Parathyroid adenoma (tissue), 2 donors: ENCODE results near the gene LRRC1.

Experiments
- H2AFZ ChIP-seq: fragments of 300-600 bp; sonication (generic); one replicate; pipeline ENCODE4 v1.7.0; 2017; ENCODE audit warnings: antibody characterized with exemption, mild to moderate bottlenecking
- H3K27ac ChIP-seq: fragments of 300-600 bp; sonication (generic); one replicate; pipeline ENCODE4 v1.7.0; 2017
- H3K27me3 ChIP-seq: fragments of 300-600 bp; sonication (generic); one replicate; pipeline ENCODE4 v1.7.0; 2017; ENCODE audit warnings: low read length; ENCODE audit not compliant: control insufficient read depth, insufficient read depth
- H3K36me3 ChIP-seq: fragments of 300-600 bp; sonication (generic); one replicate; pipeline ENCODE4 v1.7.0; 2017; ENCODE audit warnings: low read length; ENCODE audit not compliant: control insufficient read depth, insufficient read depth
- H3K4me1 ChIP-seq: fragments of 300-600 bp; sonication (generic); one replicate; pipeline ENCODE4 v1.7.0; 2017; ENCODE audit warnings: control low read depth
- H3K4me2 ChIP-seq: fragments of 300-600 bp; sonication (generic); one replicate; pipeline ENCODE4 v1.7.0; 2017; ENCODE audit warnings: low read length
- H3K4me3 ChIP-seq: fragments of 300-600 bp; sonication (generic); one replicate; pipeline ENCODE4 v1.7.0; 2017; ENCODE audit warnings: low read depth, low read length
- H3K79me2 ChIP-seq: fragments of 300-600 bp; sonication (generic); one replicate; pipeline ENCODE4 v1.7.0; 2017; ENCODE audit warnings: control low read depth
- H3K9ac ChIP-seq: fragments of 300-600 bp; sonication (generic); one replicate; pipeline ENCODE4 v1.7.0; 2017; ENCODE audit warnings: mild to moderate bottlenecking
- H3K9me3 ChIP-seq: fragments of 300-600 bp; sonication (generic); one replicate; pipeline ENCODE4 v1.7.0; 2017; ENCODE audit warnings: low read length; ENCODE audit not compliant: control insufficient read depth
- TF ChIP-seq, protein P1 (sequence below): fragments of 300-600 bp; sonication (generic); IDR thresholded peaks from one replicate; pipeline ENCODE4 v1.7.0; 2017; ENCODE audit warnings: antibody characterized with exemption, mild to moderate bottlenecking
- donor health status: primary hyperparathyroidism.

The LRRC1 gene

DNA sequence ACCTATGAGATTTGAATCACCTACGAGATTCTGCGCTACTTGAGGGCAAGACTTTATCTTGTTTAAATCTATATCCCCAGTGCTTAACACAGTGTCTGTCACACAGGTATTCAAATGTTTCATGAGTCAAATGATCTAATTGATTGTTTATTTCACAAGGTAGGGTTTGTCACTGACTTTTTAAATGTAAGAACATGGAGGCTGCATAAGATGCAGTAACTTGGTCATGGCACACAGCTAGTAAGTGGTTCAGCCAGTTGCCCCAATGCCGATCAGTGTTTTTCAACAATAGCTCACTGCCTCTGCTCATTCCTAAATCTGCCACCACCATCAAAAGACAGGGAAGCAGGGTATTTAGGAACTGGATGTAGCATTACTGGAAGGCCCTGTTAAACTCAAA is 42.4 kb upstream of the LRRC1 start:
- TF ChIP-seq, protein P1, sequence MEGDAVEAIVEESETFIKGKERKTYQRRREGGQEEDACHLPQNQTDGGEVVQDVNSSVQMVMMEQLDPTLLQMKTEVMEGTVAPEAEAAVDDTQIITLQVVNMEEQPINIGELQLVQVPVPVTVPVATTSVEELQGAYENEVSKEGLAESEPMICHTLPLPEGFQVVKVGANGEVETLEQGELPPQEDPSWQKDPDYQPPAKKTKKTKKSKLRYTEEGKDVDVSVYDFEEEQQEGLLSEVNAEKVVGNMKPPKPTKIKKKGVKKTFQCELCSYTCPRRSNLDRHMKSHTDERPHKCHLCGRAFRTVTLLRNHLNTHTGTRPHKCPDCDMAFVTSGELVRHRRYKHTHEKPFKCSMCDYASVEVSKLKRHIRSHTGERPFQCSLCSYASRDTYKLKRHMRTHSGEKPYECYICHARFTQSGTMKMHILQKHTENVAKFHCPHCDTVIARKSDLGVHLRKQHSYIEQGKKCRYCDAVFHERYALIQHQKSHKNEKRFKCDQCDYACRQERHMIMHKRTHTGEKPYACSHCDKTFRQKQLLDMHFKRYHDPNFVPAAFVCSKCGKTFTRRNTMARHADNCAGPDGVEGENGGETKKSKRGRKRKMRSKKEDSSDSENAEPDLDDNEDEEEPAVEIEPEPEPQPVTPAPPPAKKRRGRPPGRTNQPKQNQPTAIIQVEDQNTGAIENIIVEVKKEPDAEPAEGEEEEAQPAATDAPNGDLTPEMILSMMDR: no peak
- no peak overlapping the region for H3K4me3 ChIP-seq
- H3K79me2 ChIP-seq: no peaks in the 10 kb centered on the region
- H2AFZ ChIP-seq: no peak overlapping the region
- H3K4me1 ChIP-seq: no peaks in the 10 kb centered on the region
- no peak overlapping the region for H3K27ac ChIP-seq
- H3K4me2 ChIP-seq: no peak overlapping the region
- no peak overlapping the region for H3K9ac ChIP-seq
- no peaks in the 10 kb centered on the region for H3K27me3 ChIP-seq
- H3K36me3 ChIP-seq: no peaks in the 10 kb centered on the region
- H3K9me3 ChIP-seq: no peaks in the 10 kb centered on the region

DNA sequence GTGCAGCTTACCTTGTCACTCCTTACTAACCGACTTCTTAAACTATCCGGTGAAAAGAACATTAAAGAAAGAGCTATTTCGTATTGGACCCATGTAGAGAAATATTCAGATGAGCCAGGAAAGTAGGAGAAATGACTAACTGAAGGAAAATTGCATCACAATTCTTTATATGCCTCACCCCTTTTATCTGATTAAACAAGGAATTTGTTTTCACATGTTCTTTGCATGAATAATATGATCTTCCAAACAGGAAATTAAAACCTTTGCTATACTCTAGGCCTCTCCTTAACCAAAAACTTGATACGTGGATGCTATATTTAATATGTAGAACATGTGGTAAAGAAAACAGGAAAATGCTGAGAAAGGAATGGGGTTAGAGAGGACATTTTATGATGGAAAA is 41.9 kb upstream of the LRRC1 start:
- TF ChIP-seq, protein P1: no peak
- H3K4me3 ChIP-seq: no peak overlapping the region
- H3K36me3 ChIP-seq: no peaks in the 10 kb centered on the region
- no peaks in the 10 kb centered on the region for H3K27me3 ChIP-seq
- H3K4me1 ChIP-seq: no peaks in the 10 kb centered on the region
- no peak overlapping the region for H3K4me2 ChIP-seq
- H2AFZ ChIP-seq: no peak overlapping the region
- no peaks in the 10 kb centered on the region for H3K79me2 ChIP-seq
- no peak overlapping the region for H3K9ac ChIP-seq
- H3K9me3 ChIP-seq: no peaks in the 10 kb centered on the region
- H3K27ac ChIP-seq: no peak overlapping the region

DNA sequence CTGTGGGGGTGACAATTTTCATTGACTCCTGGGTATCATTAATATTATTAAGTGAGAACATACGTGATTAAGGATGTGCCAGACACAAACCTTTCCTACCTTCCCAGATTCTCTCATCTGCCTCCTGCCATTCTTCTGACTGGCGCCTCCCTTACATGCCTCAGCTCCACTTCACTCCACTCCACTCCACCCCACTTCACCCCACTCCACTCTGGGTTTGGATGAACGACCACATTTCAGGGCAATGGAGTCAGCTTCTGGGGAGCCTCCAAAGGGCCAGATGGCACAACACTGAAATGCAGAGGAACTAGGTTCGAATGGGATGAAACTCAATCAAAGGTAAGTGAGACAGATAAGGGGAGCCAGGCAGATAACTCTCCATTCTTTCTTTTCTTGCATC is 40.5 kb upstream of the LRRC1 start:
- Histone ChIP-seq H3K9ac (no peak overlapping the region), H3K4me1 (no peaks in the 10 kb centered on the region), H3K4me3 (no peak overlapping the region), H3K9me3 (no peaks in the 10 kb centered on the region), H3K79me2 (no peaks in the 10 kb centered on the region), H2AFZ (no peak overlapping the region), H3K4me2 (no peak overlapping the region), H3K27me3 (no peaks in the 10 kb centered on the region), H3K36me3 (no peaks in the 10 kb centered on the region), H3K27ac (no peak overlapping the region)
- TF ChIP-seq, protein P1: no peak

DNA sequence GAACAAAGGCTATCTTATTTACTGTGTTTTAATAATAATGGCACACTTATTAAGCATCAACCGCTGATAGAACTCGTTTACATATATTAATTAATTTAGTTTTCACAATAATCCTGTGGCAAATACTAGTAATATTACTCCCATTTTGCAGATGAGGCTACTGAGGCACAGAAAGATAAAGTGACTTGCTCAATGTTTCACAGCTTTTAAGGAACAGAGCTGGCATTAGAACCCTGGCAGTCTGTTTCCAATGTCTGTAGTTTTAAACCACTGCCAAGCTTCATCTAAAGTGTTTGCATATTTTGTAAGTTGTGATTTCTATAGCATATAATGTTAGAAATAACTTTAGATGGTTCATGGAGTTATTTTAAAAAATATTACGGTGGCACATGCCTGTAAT is 38.4 kb upstream of the LRRC1 start:
- Histone ChIP-seq H3K9ac (no peak overlapping the region), H3K36me3 (no peaks in the 10 kb centered on the region), H3K27me3 (no peaks in the 10 kb centered on the region), H3K4me1 (no peaks in the 10 kb centered on the region), H3K4me2 (no peak overlapping the region), H3K27ac (no peak overlapping the region), H3K79me2 (no peaks in the 10 kb centered on the region), H3K9me3 (no peaks in the 10 kb centered on the region), H3K4me3 (no peak overlapping the region), H2AFZ (no peak overlapping the region)
- TF ChIP-seq, protein P1: no peak

DNA sequence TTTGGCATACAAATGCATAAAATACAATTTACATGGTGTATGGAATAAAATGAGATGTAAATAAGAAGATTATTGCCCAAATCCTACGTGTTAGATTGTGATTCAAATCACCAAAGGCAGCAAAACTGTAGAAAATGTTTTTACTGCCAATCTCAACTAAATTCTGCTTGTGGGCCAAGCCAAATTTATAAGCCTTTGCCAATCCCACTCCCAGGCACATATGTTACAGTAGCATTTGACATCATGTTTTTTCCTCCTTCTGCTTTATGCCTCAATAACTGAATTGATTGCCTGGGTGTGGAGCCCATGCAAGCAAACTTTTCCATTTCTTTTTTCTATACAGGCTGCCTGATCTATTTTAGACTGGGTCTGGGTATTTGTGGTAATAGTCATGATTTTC is 36.3 kb upstream of the LRRC1 start:
- Histone ChIP-seq H3K4me2 (no peak overlapping the region), H3K36me3 (no peaks in the 10 kb centered on the region), H3K4me3 (no peak overlapping the region), H3K27ac (no peak overlapping the region), H3K9me3 (no peaks in the 10 kb centered on the region), H3K9ac (no peak overlapping the region), H3K4me1 (no peaks in the 10 kb centered on the region), H2AFZ (no peak overlapping the region), H3K79me2 (no peaks in the 10 kb centered on the region), H3K27me3 (no peaks in the 10 kb centered on the region)
- TF ChIP-seq, protein P1: no peak
